ENCODE results near the gene AP2A2.

AP2A2 gene

DNA sequence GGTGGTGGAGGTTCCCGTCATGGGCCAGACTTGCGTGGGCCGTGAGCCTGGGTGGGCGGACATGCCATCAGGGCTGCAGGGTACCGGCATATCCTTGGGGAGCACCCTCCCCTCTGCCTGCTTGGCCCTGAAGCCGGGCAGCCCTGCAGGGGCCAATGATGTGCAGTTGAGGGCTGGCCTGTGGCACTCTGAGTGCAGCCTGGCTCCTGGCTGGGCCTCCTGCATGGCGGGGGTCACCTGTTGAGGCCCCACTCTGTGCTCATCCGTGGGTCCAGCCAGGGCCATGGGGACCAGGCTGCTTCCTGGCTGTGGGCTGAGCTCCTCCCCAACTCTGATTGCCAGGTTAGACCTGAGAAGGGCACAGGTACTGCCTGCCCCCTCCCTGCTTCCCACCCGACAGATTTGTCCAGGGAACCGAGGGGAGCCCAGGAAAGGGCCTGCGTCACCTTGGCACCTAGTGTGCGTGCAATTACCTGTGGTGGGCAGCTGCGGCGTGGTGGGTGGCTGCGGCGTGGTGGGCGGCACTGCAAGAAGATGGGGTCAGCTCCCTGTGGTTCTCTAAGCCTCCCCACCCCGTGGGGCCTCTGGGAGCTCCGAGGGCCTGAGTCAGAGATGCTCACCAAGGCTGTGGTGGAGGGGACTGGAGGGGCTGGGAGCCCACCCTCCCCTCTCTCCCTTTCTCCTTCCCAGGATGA, 94.7 kb downstream of the AP2A2 start:
- no peak overlapping the region for H3K9ac ChIP-seq (ENCODE audit: low read depth, low read length)
- no peaks in the 10 kb centered on the region for H3K36me3 ChIP-seq (ENCODE audit: insufficient read depth, low read length)
- H3K27me3 ChIP-seq (ENCODE audit: insufficient read depth, low read length): no peaks in the 10 kb centered on the region
- H3K4me1 ChIP-seq (ENCODE audit: insufficient read depth, low read length): no peaks in the 10 kb centered on the region
- peaks cover 8% of the 10 kb centered on the region; the same call in 1 of the 2 replicates for H3K9me3 ChIP-seq (ENCODE audit: insufficient read depth, low read depth, low read length)
- no peak overlapping the region for H3K27ac ChIP-seq (ENCODE audit: low read depth, low read length)
- no peak overlapping the region for H3K4me3 ChIP-seq (ENCODE audit: low read length)
- WGBS: 92% methylated on average over 17 of the region's 19 CpGs

- H3K36me3 ChIP-seq (ENCODE audit: insufficient read depth, low read length): no peaks in the 10 kb centered on the region
- H3K4me1 ChIP-seq (ENCODE audit: insufficient read depth, low read length): no peaks in the 10 kb centered on the region
- no peak overlapping the region for H3K27ac ChIP-seq (ENCODE audit: low read depth, low read length)
- no peak overlapping the region for H3K9ac ChIP-seq (ENCODE audit: low read depth, low read length)
- H3K4me3 ChIP-seq (ENCODE audit: low read length): no peak overlapping the region
- H3K9me3 ChIP-seq (ENCODE audit: insufficient read depth, low read depth, low read length): no peaks in the 10 kb centered on the region; the same call in 1 of the 2 replicates
- WGBS: 88% methylated on average over 7 of the region's 7 CpGs
- H3K27me3 ChIP-seq (ENCODE audit: insufficient read depth, low read length): no peaks in the 10 kb centered on the region
Measured at GRCh38 chr11:1022411-1022810, 96.7 kb downstream of the AP2A2 start.

DNA sequence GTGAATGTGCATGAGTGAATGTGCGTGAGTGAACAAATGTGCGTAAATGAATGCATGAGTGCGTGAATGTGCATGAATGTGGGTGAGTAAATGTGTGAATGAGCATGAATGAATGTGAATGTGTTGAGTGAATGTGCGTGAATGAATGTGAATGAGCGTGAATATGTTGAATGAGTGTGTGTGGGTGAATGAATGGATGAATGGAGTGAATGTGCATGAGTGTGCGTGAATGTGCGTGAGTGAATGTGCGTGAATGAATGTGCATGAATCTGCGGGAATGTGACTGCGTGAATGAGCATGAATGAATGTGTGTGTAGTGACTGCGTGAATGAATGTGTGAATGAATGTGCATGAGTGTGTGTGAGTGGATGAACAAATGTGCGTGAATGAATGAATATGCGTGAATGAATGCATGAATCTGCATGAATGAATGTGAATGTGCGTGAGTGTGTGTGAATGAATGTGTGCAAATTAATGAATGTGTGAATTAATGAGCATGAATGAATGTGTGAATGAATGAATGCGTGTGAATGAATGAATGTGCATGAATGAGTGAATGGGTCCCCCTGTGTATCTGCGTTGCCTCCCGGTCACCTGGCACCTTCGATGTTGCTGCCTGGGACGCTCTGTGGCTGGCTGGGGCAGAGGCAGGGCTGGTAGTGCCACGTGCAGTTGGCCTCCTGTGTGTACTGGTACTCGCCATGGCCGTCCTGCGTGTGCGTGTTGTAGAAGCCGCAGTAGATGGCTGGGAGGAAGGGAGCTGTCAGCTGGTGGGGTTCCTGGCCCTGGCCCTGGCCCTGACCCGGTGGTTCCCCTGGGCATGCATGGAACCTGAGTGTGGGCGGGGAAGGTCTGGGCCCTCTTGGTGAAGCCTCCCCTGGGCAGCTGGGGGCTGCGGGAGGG, 97.5 kb downstream of the AP2A2 start:
- no peaks in the 10 kb centered on the region for H3K9me3 ChIP-seq (ENCODE audit: insufficient read depth, low read depth, low read length)
- no peaks in the 10 kb centered on the region for H3K27me3 ChIP-seq (ENCODE audit: insufficient read depth, low read length)
- no peak overlapping the region for H3K27ac ChIP-seq (ENCODE audit: low read depth, low read length)
- H3K4me1 ChIP-seq (ENCODE audit: insufficient read depth, low read length): no peaks in the 10 kb centered on the region
- H3K36me3 ChIP-seq (ENCODE audit: insufficient read depth, low read length): no peaks in the 10 kb centered on the region
- H3K9ac ChIP-seq (ENCODE audit: low read depth, low read length): no peak overlapping the region
- WGBS: 95% methylated on average over 28 of the region's 28 CpGs
- no peak overlapping the region for H3K4me3 ChIP-seq (ENCODE audit: low read length)

DNA sequence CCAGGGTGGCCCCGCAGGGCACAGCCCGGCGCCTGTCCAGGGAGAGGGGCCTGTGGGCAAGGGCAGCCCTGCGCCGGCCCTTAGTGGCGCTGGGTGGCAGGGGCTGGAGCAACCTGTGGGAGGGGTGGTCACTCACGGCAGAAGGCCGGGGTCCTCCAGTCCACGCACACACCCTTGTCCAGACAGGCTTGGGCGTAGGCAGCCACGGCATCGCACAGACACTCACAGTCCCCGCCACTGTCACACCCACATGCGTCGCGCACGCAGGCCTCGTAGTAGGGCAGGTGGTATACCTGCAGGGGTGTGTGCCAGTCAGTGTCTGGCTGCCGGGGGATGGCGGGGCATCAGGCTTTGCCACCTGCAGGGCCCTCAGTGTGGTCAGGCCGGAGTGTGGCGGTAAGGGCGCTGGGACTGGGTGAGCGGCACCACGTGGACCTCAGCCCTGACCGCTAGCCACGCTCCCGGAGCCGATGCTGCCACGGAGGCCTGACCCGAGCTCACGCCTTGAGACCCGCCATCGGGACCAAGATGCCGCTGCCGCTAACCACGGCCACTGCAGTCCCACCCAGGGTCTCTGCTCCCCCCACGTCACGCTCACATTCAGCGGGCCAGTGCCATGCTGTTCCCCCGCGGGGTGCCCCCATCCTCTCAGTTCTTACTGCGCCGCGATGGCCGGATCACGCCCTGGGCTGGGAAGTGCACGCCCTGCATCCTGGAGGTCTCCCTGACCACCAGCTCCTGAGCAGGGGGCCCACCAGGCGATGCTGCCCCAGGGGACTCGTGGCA, 98.3 kb downstream of the AP2A2 start:
- no peak overlapping the region for H3K4me3 ChIP-seq (ENCODE audit: low read length)
- no peak overlapping the region for H3K9ac ChIP-seq (ENCODE audit: low read depth, low read length)
- no peaks in the 10 kb centered on the region for H3K4me1 ChIP-seq (ENCODE audit: insufficient read depth, low read length)
- 95% methylated on average over 50 of the region's 50 CpGs for WGBS
- H3K36me3 ChIP-seq (ENCODE audit: insufficient read depth, low read length): no peaks in the 10 kb centered on the region
- H3K9me3 ChIP-seq (ENCODE audit: insufficient read depth, low read depth, low read length): no peaks in the 10 kb centered on the region
- no peaks in the 10 kb centered on the region for H3K27me3 ChIP-seq (ENCODE audit: insufficient read depth, low read length)
- H3K27ac ChIP-seq (ENCODE audit: low read depth, low read length): no peak overlapping the region

- no peaks in the 10 kb centered on the region for H3K4me1 ChIP-seq (ENCODE audit: insufficient read depth, low read length)
- WGBS: 94% methylated on average over 48 of the region's 48 CpGs
Measured at GRCh38 chr11:1024597-1025409, 99.1 kb downstream of the AP2A2 start.

DNA sequence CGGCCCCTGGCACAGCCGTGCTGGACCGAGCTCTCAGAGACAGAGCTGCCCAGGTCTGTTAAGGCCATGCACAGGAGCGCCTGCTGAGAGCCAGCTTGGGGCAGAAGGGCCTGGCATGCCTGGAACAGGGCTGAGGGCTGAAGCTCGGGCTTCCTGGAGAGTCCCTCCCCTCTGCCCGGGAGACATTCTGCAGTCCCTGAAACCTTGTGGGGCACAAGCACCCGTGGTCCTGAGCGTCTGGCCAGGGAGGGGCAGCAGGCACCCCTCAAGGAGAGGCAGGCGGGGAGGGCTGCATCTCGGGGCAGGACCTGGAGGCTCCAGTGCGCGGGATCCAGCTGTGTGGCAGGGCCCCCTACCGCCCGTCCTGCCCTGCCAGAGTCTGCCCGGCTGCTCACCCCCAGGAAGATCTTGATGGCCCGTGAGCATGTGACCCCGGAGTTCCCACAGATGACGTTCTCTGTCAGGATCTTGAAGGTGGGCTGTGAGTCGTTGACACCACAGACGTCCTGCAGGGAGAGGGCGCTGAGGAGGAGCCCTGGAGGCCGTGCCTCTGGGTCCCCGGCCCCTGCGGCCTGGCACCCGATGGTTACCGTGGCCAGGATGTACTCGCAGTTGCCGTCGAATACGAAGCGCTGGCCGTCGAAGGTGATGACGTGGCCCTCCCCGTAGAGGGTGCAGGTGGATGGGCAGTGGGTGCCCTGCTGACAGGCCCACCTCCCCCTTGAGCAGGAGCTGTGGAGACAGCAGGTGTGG, 99.9 kb downstream of the AP2A2 start:
- H3K9me3 ChIP-seq (ENCODE audit: insufficient read depth, low read depth, low read length): no peaks in the 10 kb centered on the region
- no peaks in the 10 kb centered on the region for H3K36me3 ChIP-seq (ENCODE audit: insufficient read depth, low read length)
- H3K27ac ChIP-seq (ENCODE audit: low read depth, low read length): no peak overlapping the region
- no peak overlapping the region for H3K4me3 ChIP-seq (ENCODE audit: low read length)
- WGBS: 92% methylated on average over 35 of the region's 35 CpGs
- no peaks in the 10 kb centered on the region for H3K4me1 ChIP-seq (ENCODE audit: insufficient read depth, low read length)
- H3K27me3 ChIP-seq (ENCODE audit: insufficient read depth, low read length): no peaks in the 10 kb centered on the region
- no peak overlapping the region for H3K9ac ChIP-seq (ENCODE audit: low read depth, low read length)

More at GRCh38 chr11:1024597-1025409, 99.1 kb downstream of the AP2A2 start:
- no peaks in the 10 kb centered on the region for H3K36me3 ChIP-seq (ENCODE audit: insufficient read depth, low read length)
- H3K9me3 ChIP-seq (ENCODE audit: insufficient read depth, low read depth, low read length): no peaks in the 10 kb centered on the region
- H3K4me3 ChIP-seq (ENCODE audit: low read length): no peak overlapping the region
- H3K9ac ChIP-seq (ENCODE audit: low read depth, low read length): no peak overlapping the region
- no peak overlapping the region for H3K27ac ChIP-seq (ENCODE audit: low read depth, low read length)
- no peaks in the 10 kb centered on the region for H3K27me3 ChIP-seq (ENCODE audit: insufficient read depth, low read length)

GRCh38 chr11:1026163-1026450, 100.4 kb downstream of the AP2A2 start:
- Histone ChIP-seq H3K27me3 (ENCODE audit: insufficient read depth, low read length) (no peaks in the 10 kb centered on the region), H3K27ac (ENCODE audit: low read depth, low read length) (no peak overlapping the region), H3K9me3 (ENCODE audit: insufficient read depth, low read depth, low read length) (no peaks in the 10 kb centered on the region), H3K4me3 (ENCODE audit: low read length) (no peak overlapping the region), H3K36me3 (ENCODE audit: insufficient read depth, low read length) (no peaks in the 10 kb centered on the region), H3K4me1 (ENCODE audit: insufficient read depth, low read length) (no peaks in the 10 kb centered on the region), H3K9ac (ENCODE audit: low read depth, low read length) (no peak overlapping the region)
- WGBS: 93% methylated on average over 14 of the region's 14 CpGs

DNA sequence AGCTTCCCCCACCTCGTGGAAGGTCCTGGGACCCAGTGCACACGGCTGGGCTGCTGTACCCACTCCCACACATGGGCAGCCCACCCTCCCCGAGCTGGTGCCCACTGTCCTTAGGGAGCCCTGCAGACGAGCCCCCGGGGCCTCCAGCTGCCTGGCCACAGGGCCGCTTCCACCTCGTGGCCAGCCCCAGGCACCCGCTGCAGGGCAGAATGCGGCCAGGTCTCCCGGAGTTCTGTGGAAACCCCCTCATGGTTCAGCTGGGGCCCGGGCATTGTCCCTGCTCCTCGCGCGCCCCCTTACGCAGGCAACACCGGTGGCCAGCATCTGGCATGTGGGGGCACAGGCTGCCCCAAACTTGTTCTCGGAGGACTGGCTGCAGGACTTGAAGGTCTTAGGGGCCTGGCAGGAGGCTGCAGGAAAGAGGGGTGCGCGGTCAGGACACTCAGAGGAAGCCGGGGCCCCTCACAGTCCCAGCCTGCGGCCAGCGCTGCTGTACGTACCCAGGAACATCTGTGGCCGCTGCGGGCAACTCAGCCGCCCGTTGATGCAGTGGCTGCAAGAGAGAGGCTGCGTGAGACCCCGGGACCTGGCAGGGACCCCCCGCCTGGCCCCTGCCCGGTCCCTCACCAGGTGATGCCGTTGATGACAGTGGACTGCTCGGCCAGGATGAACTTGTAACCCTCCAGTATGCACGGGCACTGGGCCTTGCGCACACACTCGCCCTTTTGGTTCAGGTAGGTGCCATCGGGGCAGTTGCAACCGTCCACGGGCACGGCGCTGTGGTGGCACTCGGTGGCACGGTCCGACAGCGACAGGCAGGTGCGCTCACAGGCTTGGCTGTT, 101.2 kb downstream of the AP2A2 start:
- WGBS: 96% methylated on average over 46 of the region's 46 CpGs
- Histone ChIP-seq H3K4me3 (ENCODE audit: low read length) (no peak overlapping the region), H3K4me1 (ENCODE audit: insufficient read depth, low read length) (no peaks in the 10 kb centered on the region), H3K9ac (ENCODE audit: low read depth, low read length) (no peak overlapping the region), H3K36me3 (ENCODE audit: insufficient read depth, low read length) (no peaks in the 10 kb centered on the region), H3K27me3 (ENCODE audit: insufficient read depth, low read length) (no peaks in the 10 kb centered on the region), H3K27ac (ENCODE audit: low read depth, low read length) (no peak overlapping the region), H3K9me3 (ENCODE audit: insufficient read depth, low read depth, low read length) (no peaks in the 10 kb centered on the region)

GRCh38 chr11:1027483-1028290, 102.0 kb downstream of the AP2A2 start:
- H3K9me3 ChIP-seq (ENCODE audit: insufficient read depth, low read depth, low read length): no peaks in the 10 kb centered on the region
- H3K27ac ChIP-seq (ENCODE audit: low read depth, low read length): no peak overlapping the region
- H3K4me1 ChIP-seq (ENCODE audit: insufficient read depth, low read length): no peaks in the 10 kb centered on the region
- H3K9ac ChIP-seq (ENCODE audit: low read depth, low read length): no peak overlapping the region
- no peaks in the 10 kb centered on the region for H3K27me3 ChIP-seq (ENCODE audit: insufficient read depth, low read length)
- 92% methylated on average over 36 of the region's 36 CpGs for WGBS
- no peaks in the 10 kb centered on the region for H3K36me3 ChIP-seq (ENCODE audit: insufficient read depth, low read length)
- H3K4me3 ChIP-seq (ENCODE audit: low read length): no peak overlapping the region

Measured in HUES64 (cell line).